Endothelial cell of umbilical vein (primary cell): ENCODE data around the gene EEIG1. TPM values are rescaled to one million over a fixed set of nuclear protein-coding genes. Genes with fewer than 3 reads are reported as not detected.
A peak's percentile ranks its signal among the peaks of the same experiment; 100 is the strongest.

Experiments used
- Bru-seq: library from RNA; stranded (reverse); fragments of 400-500 nt; gene quantifications from one replicate; lab custom pipeline; 2021; lab: Mats Ljungman, UMichigan
- BruChase-seq, 2 experiments: library from RNA; stranded (reverse); fragments of 400-500 nt; gene quantifications; one replicate each; lab custom pipeline; 2021; lab: Mats Ljungman, UMichigan
- BruUV-seq: library from RNA; stranded (reverse); fragments of 400-500 nt; replicated peaks from 2 replicates; lab custom pipeline; 2021; lab: Mats Ljungman, UMichigan
- CTCF ChIA-PET: fragments of 300-600, 350-600 bp; sonication (Branson Sonifier 250); formaldehyde crosslinking; loops from one replicate; lab custom pipeline; 2021; ENCODE audit warnings: antibody characterized with exemption, inconsistent platforms; lab: Charles Lee
- POLR2A ChIA-PET: fragments of 300-600, 350-600 bp; sonication (Branson Sonifier 250); formaldehyde crosslinking; loops from one replicate; lab custom pipeline; 2021; ENCODE audit warnings: antibody characterized with exemption, inconsistent platforms; lab: Charles Lee
- DNase-seq: peaks from one replicate; pipeline ENCODE4 v3.0.0-alpha.2; 2011; ENCODE audit warnings: low read depth, low spot score
- FAIRE-seq: peaks from 2 replicates; lab custom pipeline; 2011; peaks lifted over from hg19 to GRCh38; lab: Jason Lieb, UNC
- H2AFZ ChIP-seq: 2 replicates; pipeline ENCODE4 v1.6.0; 2012; ENCODE audit warnings: low read depth, low read length, control low read depth, inconsistent platforms
- H3K27ac ChIP-seq: 2 replicates; pipeline ENCODE4 v1.5.1; 2011; ENCODE audit warnings: low read depth, mild to moderate bottlenecking, control low read depth, low read length, moderate library complexity; ENCODE audit not compliant: insufficient read depth
- H3K27me3 ChIP-seq, 2 experiments: 2 replicates each; pipeline versions ENCODE4 v1.6.0 to v1.6.1; 2011; ENCODE audit warnings: low read length in 2 of 2, mixed read lengths in 1 of 2; ENCODE audit not compliant: control insufficient read depth in 2 of 2, insufficient read depth in 2 of 2
- H3K36me3 ChIP-seq, 2 experiments: 2 replicates in 1 of 2; 3 replicates in 1 of 2; pipeline ENCODE4 v1.5.1; 2011; ENCODE audit warnings: low read length in 2 of 2, mild to moderate bottlenecking in 1 of 2, moderate library complexity in 1 of 2; ENCODE audit not compliant: control insufficient read depth in 2 of 2, insufficient read depth in 2 of 2; ENCODE audit errors: extremely low read depth in 1 of 2
- H3K4me1 ChIP-seq: 3 replicates; pipeline ENCODE4 v1.5.1; 2011; ENCODE audit warnings: mild to moderate bottlenecking, low read length; ENCODE audit not compliant: control insufficient read depth, insufficient read depth; ENCODE audit errors: extremely low read depth
- H3K4me2 ChIP-seq: 2 replicates; pipeline ENCODE4 v1.6.1; 2011; ENCODE audit warnings: low read length, control low read depth, mixed read lengths; ENCODE audit not compliant: insufficient read depth
- H3K4me3 ChIP-seq, 3 experiments: fragments of 200-600 bp in 1 of 3; sonication (generic), shearing (Covaris generic) in 1 of 3; replicated peaks in 1 of 3; 2 replicates each; pipeline ENCODE4 v1.5.1; 2011 to 2016; ENCODE audit warnings: control low read depth in 3 of 3, low read length in 3 of 3, mild to moderate bottlenecking in 2 of 3, inconsistent platforms in 1 of 3, low read depth in 1 of 3, moderate library complexity in 1 of 3; ENCODE audit not compliant: insufficient read depth in 1 of 3
- H3K79me2 ChIP-seq: 2 replicates; pipeline ENCODE4 v1.6.0; 2012; ENCODE audit warnings: low read length, inconsistent platforms; ENCODE audit not compliant: control insufficient read depth, insufficient read depth
- H3K9ac ChIP-seq: replicated peaks from 2 replicates; pipeline ENCODE3; 2011; ENCODE audit warnings: low read length, control low read depth; ENCODE audit not compliant: insufficient read depth; ENCODE audit errors: extremely low read depth
- H3K9me1 ChIP-seq: replicated peaks from 3 replicates; pipeline ENCODE4 v1.6.0; 2011; ENCODE audit warnings: mild to moderate bottlenecking, low read length; ENCODE audit not compliant: control insufficient read depth, insufficient read depth; ENCODE audit errors: extremely low read depth
- H3K9me3 ChIP-seq: replicated peaks from 2 replicates; pipeline ENCODE4 v1.5.1; 2012; ENCODE audit warnings: low read length, inconsistent platforms; ENCODE audit not compliant: control insufficient read depth, insufficient read depth
- H4K20me1 ChIP-seq: replicated peaks from 2 replicates; pipeline ENCODE3; 2011; ENCODE audit warnings: mild to moderate bottlenecking, low read length; ENCODE audit not compliant: control insufficient read depth, insufficient read depth; ENCODE audit errors: extremely low read depth
- FOS ChIP-seq: IDR thresholded peaks from 2 replicates; pipeline ENCODE4 v1.6.1; 2011; ENCODE audit warnings: mild to moderate bottlenecking, low read length, moderate library complexity, borderline replicate concordance; ENCODE audit not compliant: insufficient read depth
- GATA2 ChIP-seq: IDR thresholded peaks from 2 replicates; pipeline ENCODE4 v1.7.0; 2011; ENCODE audit warnings: low read depth, mild to moderate bottlenecking, moderate library complexity, mixed read lengths, low read length; ENCODE audit not compliant: insufficient read length, insufficient read depth
- JUN ChIP-seq: IDR thresholded peaks from 2 replicates; pipeline ENCODE4 v1.6.1; 2011; ENCODE audit warnings: borderline replicate concordance, low read depth; ENCODE audit not compliant: insufficient read length, insufficient read depth
- MYC ChIP-seq: IDR thresholded peaks from one replicate; pipeline ENCODE4 v1.6.1; 2011; ENCODE audit warnings: mild to moderate bottlenecking, low read depth, low read length
- POLR2A ChIP-seq: IDR thresholded peaks from 2 replicates; pipeline ENCODE4 v1.6.1; 2012; ENCODE audit warnings: low read depth, mild to moderate bottlenecking, control low read depth, low read length
- POLR2AphosphoS5 ChIP-seq: IDR thresholded peaks from 2 replicates; pipeline ENCODE4 v1.6.1; 2012; ENCODE audit warnings: low read depth, mild to moderate bottlenecking, control low read depth, low read length, moderate library complexity; ENCODE audit not compliant: insufficient read depth
- dilution Hi-C: fragments of 300-500 bp; cut with MboI; formaldehyde crosslinking; loops from one replicate; pipeline ENCODE4 v1.15.0; 2019; ENCODE audit warnings: low sequenced_read_pairs; ENCODE audit not compliant: extremely low pct_ligation_motif_present
- intact Hi-C: fragments of 100-400 bp; cut with micrococcal nuclease; formaldehyde crosslinking; loops from one replicate; pipeline ENCODE4 v1.10.0; 2022
- long read RNA-seq: library from polyadenylated mRNA; stranded (forward); transcript quantifications from one replicate; pipeline ENCODE4 v2.0.0, GENCODE V29; 2021
- polyA minus RNA-seq, 3 experiments: library from RNA; depleted of rRNA, polyadenylated mRNA; stranded (reverse); fragments of >200 nt; gene quantifications; 1 replicate in 1 of 3; 2 replicates in 2 of 3; pipeline ENCODE4 v1.2.3, GENCODE V29; 2011
- polyA plus RNA-seq, 4 experiments: library from polyadenylated mRNA; depleted of rRNA in 3 of 4; stranded (reverse) in 3 of 4; unstranded in 1 of 4; fragments of >200 nt; gene quantifications; 2 replicates each; pipeline versions ENCODE4 v1.2.1 to v1.2.3, GENCODE V29; 2011 to 2012; ENCODE audit warnings: missing spikeins in 1 of 4
- total RNA-seq: library from RNA; stranded (reverse); gene quantifications from 2 replicates; pipeline ENCODE4 v1.2.3, GENCODE V29; 2021
- TF ChIP-seq, protein P1 (sequence below): IDR thresholded peaks from 2 replicates; pipeline ENCODE4 v1.6.1; 2011; ENCODE audit not compliant: insufficient read depth, insufficient read length
- TF ChIP-seq, protein P2 (sequence below), 2 donors: IDR thresholded peaks; 1 replicate in 1 of 2; 2 replicates in 1 of 2; pipeline ENCODE4 v1.5.1; 2011; ENCODE audit warnings: low read length in 2 of 2, mild to moderate bottlenecking in 2 of 2, moderate library complexity in 2 of 2, control low read depth in 1 of 2, inconsistent platforms in 1 of 2, low read depth in 1 of 2; ENCODE audit not compliant: insufficient read depth in 1 of 2; ENCODE audit errors: extremely low read depth in 1 of 2

The EEIG1 gene
- 16.4 and 19.0 TPM in 2 replicates for total RNA-seq
- 8.4 and 13.5 TPM in 2 replicates for polyA plus RNA-seq
- 13.6 and 15.5 TPM in 2 replicates for polyA plus RNA-seq (2011; cell fraction: cytosol; rRNA removed)
- polyA plus RNA-seq (2011; cell fraction: nucleus; rRNA removed) = 15.1 and 16.4 TPM in 2 replicates
- polyA plus RNA-seq (2012) = 10.7 and 14.9 TPM in 2 replicates
- polyA minus RNA-seq = 4.3 and 4.4 TPM in 2 replicates
- 8.4 TPM for polyA minus RNA-seq (2011; cell fraction: cytosol; rRNA and poly(A)+ RNA removed)
- 3.9 and 5.3 TPM in 2 replicates for polyA minus RNA-seq (2011; cell fraction: nucleus; rRNA and poly(A)+ RNA removed)
- Bru-seq, nascent RNA = percentile 51 among the genes with signal in this experiment
- percentile 64 among the genes with signal in this experiment for BruChase-seq, experiment 1, labeled RNA remaining after a 6-hour chase
- BruChase-seq, experiment 2, labeled RNA remaining after a 2-hour chase = percentile 68 among the genes with signal in this experiment
- long read RNA-seq, full-length matches to known transcripts = 12 of 21 reads
- long read RNA-seq, partial matches to known transcripts = 0 of 21 reads
- long read RNA-seq, other reads (novel, unspliced or antisense) = 9 of 21 reads

DNA sequence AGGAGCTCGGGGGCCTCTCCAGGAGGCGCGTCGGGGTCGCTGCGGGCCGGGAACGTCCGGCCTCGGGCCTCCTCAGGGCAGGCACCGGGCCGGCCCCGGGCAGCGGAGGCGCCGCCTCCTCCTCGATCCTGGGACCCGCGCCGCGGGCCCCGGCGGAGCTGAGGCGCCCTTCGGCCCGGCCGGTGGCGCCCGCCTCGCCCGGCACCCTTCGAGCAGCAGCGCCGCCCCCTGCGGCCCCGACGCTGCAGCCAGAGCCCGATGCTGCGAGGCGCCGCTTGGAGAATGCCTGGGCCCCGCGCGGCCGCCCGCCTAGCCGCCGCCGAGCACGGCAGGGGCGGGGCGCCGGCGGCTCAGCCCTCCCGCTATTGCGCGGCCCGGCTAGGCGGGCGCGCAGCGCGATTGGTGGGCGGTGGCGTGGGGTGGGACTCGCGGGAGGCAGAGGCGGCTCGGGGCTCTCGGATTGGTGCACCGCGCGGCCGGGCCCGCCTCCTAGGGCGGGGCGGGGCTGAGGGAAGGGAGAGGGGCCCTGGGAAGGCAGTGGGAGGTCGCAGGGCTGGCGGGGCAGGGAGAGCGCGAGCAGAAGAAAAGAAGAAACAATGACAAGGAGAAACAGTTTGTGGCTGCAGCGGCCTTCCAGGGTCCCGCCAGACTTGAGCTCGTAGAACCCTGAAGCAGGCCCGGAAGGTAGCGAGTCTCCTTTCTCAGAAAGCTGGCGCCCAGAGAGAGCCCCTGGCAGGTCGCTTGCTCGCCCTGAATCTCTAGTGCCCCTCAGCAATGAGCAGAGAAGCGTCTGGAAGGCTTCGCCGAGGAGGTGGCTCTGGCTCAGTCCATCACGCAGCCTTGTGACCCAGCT, at the start of gene EEIG1:
TSS of gene EEIG1 (minus strand) at position 284 of the 853 bp plus-strand sequence. CDS start 852 bp downstream, outside the sequence.
- no peaks in the 10 kb centered on the region for H4K20me1 ChIP-seq
- peak within 1 kb of the TSS; percentile 71 for H2AFZ ChIP-seq
- peaks cover 16% of the 10 kb centered on the region for H3K79me2 ChIP-seq
- intact Hi-C loops = loop anchor here (1.0 to 2.0 kb wide), 4 partner anchors 16 to 54 kb away; no protein-coding TSS in a partner anchor
- CTCF ChIA-PET = interaction anchor here (0.6 to 10.3 kb wide), 8 partner anchors 15 to 1672 kb away, joined by 3 to 71 read pairs (median 3); no protein-coding TSS in a partner anchor
- POLR2A ChIA-PET = no interaction called here
- peak; percentile 94 for FAIRE-seq
- peak; percentile 94 for DNase-seq
- TF ChIP-seq POLR2AphosphoS5 = peak; percentile 48
- TF ChIP-seq POLR2A = peak; percentile 79
- TF ChIP-seq FOS = no peak
- H3K27me3 ChIP-seq = no peaks in the 10 kb centered on the region
- no peaks in the 10 kb centered on the region for H3K36me3 ChIP-seq
- peak within 1 kb of the TSS; percentile 76 for H3K9ac ChIP-seq
- H3K4me1 ChIP-seq = peaks cover 22% of the 10 kb centered on the region
- peak within 1 kb of the TSS; percentile 64 for H3K4me2 ChIP-seq
- H3K9me3 ChIP-seq = no peaks in the 10 kb centered on the region
- BruUV-seq = no TSS peak
- peak within 1 kb of the TSS; percentile 54 for H3K27ac ChIP-seq
- no peaks in the 10 kb centered on the region for H3K9me1 ChIP-seq
- dilution Hi-C loops = no loop called here
- peak within 1 kb of the TSS; percentile 26 to 61 (median 61) for H3K4me3 ChIP-seq

DNA sequence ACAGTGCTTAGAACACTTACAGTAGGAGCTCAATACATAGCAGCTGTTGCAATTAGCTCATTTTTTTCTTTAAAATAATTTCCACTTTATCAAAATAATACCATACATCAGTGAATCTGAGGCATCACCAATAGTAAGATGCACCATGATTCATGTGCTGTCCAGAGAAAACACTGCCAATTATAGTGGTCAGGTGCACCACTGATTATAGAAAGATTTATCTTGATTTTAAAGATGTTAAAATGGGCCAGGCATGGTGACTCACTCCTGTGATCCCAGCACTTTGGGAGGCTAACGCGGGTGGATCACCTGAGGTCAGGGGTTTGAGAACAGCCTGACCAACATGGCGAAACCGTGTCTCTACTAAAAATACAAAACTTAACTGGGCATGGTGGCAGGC, 46.9 kb upstream of the EEIG1 start:
- Histone ChIP-seq H4K20me1 (no peaks in the 10 kb centered on the region), H3K36me3 (no peaks in the 10 kb centered on the region), H3K4me1 (peaks cover 13% of the 10 kb centered on the region), H3K27ac (no peak overlapping the region), H3K9me1 (no peaks in the 10 kb centered on the region), H3K4me2 (no peak overlapping the region), H3K9ac (no peak overlapping the region), H3K27me3 (no peaks in the 10 kb centered on the region), H2AFZ (no peak overlapping the region), H3K4me3 (no peak overlapping the region), H3K79me2 (no peaks in the 10 kb centered on the region), H3K9me3 (no peaks in the 10 kb centered on the region)
- dilution Hi-C loops (no loop called here), intact Hi-C loops (loop anchor here (2.0 kb wide), 2 partner anchors 21 to 85 kb away; no protein-coding TSS in a partner anchor)
- FAIRE-seq (no peak), DNase-seq (no peak)
- POLR2A ChIA-PET = no interaction called here
- CTCF ChIA-PET = interaction anchor here (0.6 to 3.6 kb wide), 8 partner anchors 8 to 111 kb away, joined by 3 to 35 read pairs (median 4); partner anchors contain the start of genes EEIG1 and ST6GALNAC4
- TF ChIP-seq, protein P1, sequence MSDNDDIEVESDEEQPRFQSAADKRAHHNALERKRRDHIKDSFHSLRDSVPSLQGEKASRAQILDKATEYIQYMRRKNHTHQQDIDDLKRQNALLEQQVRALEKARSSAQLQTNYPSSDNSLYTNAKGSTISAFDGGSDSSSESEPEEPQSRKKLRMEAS = no peak
- TF ChIP-seq FOS (no peak), MYC (no peak), GATA2 (no peak), JUN (no peak), POLR2AphosphoS5 (no peak), POLR2A (no peak)
- TF ChIP-seq, protein P2, sequence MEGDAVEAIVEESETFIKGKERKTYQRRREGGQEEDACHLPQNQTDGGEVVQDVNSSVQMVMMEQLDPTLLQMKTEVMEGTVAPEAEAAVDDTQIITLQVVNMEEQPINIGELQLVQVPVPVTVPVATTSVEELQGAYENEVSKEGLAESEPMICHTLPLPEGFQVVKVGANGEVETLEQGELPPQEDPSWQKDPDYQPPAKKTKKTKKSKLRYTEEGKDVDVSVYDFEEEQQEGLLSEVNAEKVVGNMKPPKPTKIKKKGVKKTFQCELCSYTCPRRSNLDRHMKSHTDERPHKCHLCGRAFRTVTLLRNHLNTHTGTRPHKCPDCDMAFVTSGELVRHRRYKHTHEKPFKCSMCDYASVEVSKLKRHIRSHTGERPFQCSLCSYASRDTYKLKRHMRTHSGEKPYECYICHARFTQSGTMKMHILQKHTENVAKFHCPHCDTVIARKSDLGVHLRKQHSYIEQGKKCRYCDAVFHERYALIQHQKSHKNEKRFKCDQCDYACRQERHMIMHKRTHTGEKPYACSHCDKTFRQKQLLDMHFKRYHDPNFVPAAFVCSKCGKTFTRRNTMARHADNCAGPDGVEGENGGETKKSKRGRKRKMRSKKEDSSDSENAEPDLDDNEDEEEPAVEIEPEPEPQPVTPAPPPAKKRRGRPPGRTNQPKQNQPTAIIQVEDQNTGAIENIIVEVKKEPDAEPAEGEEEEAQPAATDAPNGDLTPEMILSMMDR (IDR thresholded peaks at IDR 0.05; ENCODE audit: extremely low read depth in 1 of 2, insufficient read depth in 1 of 2, low read depth in 1 of 2, low read length in 2 of 2) = no peak
- BruUV-seq = no TSS peak
